GM18951 (cell line): Measurements from ENCODE around the gene FANCE.

Experiments
- POLR2A ChIP-seq: IDR thresholded peaks from 4 replicates; pipeline ENCODE4 v1.6.1; 2011; ENCODE audit warnings: mild to moderate bottlenecking; ENCODE audit not compliant: insufficient read length, insufficient read depth; ENCODE audit errors: extremely low read depth
- in situ Hi-C: fragments of 300-500 bp; cut with MboI; formaldehyde crosslinking; loops from one replicate; pipeline ENCODE4 v1.12.0; 2022; ENCODE audit warnings: low sequenced_read_pairs, mixed read lengths, inconsistent platforms; ENCODE audit not compliant: unreplicated experiment

The FANCE gene

GRCh38 chr6:35441642-35442041, 10.5 kb upstream of the FANCE start:
- in situ Hi-C loops: no loop called here
- no peak for TF ChIP-seq POLR2A

GRCh38 chr6:35442693-35443092, 9.4 kb upstream of the FANCE start:
- in situ Hi-C loops: no loop called here
- TF ChIP-seq POLR2A: no peak

- no peak for TF ChIP-seq POLR2A
- in situ Hi-C loops: no loop called here
Observed at GRCh38 chr6:35443341-35444030, 8.7 kb upstream of the FANCE start.

GRCh38 chr6:35445691-35446090, 6.4 kb upstream of the FANCE start:
- in situ Hi-C loops: no loop called here
- TF ChIP-seq POLR2A: no peak

GRCh38 chr6:35448191-35448590, 3.9 kb upstream of the FANCE start:
- no peak for TF ChIP-seq POLR2A
- in situ Hi-C loops: no loop called here

GRCh38 chr6:35449287-35449881, 2.8 kb upstream of the FANCE start:
- TF ChIP-seq POLR2A: no peak
- in situ Hi-C loops: no loop called here

- in situ Hi-C loops: no loop called here
Observed at GRCh38 chr6:35451354-35452182, 570 bp upstream of the FANCE start.

GRCh38 chr6:35453236-35453635, 1.1 kb downstream of the FANCE start:
- in situ Hi-C loops: no loop called here
- TF ChIP-seq POLR2A: no peak

More at GRCh38 chr6:35451354-35452182, 570 bp upstream of the FANCE start:
- no peak for TF ChIP-seq POLR2A

- in situ Hi-C loops: no loop called here
Observed at GRCh38 chr6:35454391-35455110, 2.4 kb downstream of the FANCE start.

GRCh38 chr6:35457907-35458306, 5.8 kb downstream of the FANCE start:
- in situ Hi-C loops: no loop called here
- TF ChIP-seq POLR2A: no peak

More at GRCh38 chr6:35454391-35455110, 2.4 kb downstream of the FANCE start:
- no peak for TF ChIP-seq POLR2A

GRCh38 chr6:35461270-35461669, 9.1 kb downstream of the FANCE start:
- TF ChIP-seq POLR2A: no peak
- in situ Hi-C loops: no loop called here

- in situ Hi-C loops: no loop called here
- TF ChIP-seq POLR2A: no peak
Observed at GRCh38 chr6:35463292-35463691, 11.2 kb downstream of the FANCE start.

- TF ChIP-seq POLR2A: no peak
- in situ Hi-C loops: loop anchor here (5.0 kb wide), 1 partner anchor 123 kb away; the partner anchor contains the start of gene PPARD
Observed at GRCh38 chr6:35465646-35466045, 13.5 kb downstream of the FANCE start.
